ENCODE data around the gene CLCN2. TPM values are rescaled to one million over a fixed set of nuclear protein-coding genes. Genes with fewer than 3 reads are reported as not detected.

CLCN2 gene
- total RNA-seq (100 to 1,000 TPM in 1 of 2 donors, 10 to 100 TPM in 1; 98.2 to 118 TPM), polyA plus RNA-seq (ENCODE audit: insufficient read depth, low read depth, low replicate concordance) (46.7 TPM)
- long read RNA-seq, donor 1, transcript CLCN2-216 (2 exons, 3,236 nt), result major isoform, 8 of 161 reads
- long read RNA-seq, donor 1, partial matches to known transcripts, result 144 of 161 reads
- long read RNA-seq, donor 1, other reads (novel, unspliced or antisense), result 6 of 161 reads
- long read RNA-seq, donor 2, partial matches to known transcripts, result 0 of 2 reads
- long read RNA-seq, donor 2, other reads (novel, unspliced or antisense), result 0 of 2 reads

DNA sequence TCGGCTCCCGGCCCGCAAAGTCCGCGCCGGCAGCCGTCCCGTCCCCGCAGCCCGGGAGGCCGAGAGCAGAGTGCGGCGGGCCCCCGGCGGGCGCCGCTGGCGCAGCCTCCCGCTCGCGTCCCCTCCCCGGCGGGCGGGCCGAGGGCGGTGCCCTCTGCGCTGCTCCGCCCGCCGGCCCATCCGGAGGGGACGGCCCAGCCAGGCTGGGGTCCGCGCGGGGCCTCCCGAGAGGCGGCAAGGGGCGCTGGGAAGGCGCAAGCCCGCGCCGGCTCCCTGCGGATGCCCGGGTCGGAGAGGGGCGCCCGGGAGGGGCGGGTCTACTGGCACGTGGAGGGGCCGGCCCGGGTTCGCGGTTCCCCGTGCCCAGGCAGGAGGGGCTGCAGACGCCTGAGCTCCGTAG is at the start of gene CLCN2, which contains the start of gene POLR2H:
TSS of gene CLCN2 (minus strand) at position 74 of the 400 bp plus-strand sequence. CDS start 126 bp downstream, outside the sequence.
TSS of gene POLR2H (plus strand) at position 179 of the 400 bp plus-strand sequence. CDS start 1,783 bp downstream, outside the sequence.
- Histone ChIP-seq H3K36me3 (ENCODE audit: low read depth, missing control alignments) (no peaks in the 10 kb centered on the region), H3K27me3 (no peaks in the 10 kb centered on the region), H3K9me3 (no peaks in the 10 kb centered on the region), H3K4me3 (peak within 1 kb of the TSS; percentile 85 to 86), H3K27ac (peak within 1 kb of the TSS; percentile 96 to 98), H3K4me1 (peaks cover 49% of the 10 kb centered on the region)
- 0% methylated on average over 41 of the region's 56 CpGs; no CpG with 5 or more reads in 1 of the 2 donors for WGBS, 2 donors
- DNase-seq, result peak; percentile 50
- TF ChIP-seq CTCF (IDR thresholded peaks at IDR 0.05) (no peak), POLR2A (IDR thresholded peaks at IDR 0.05) (no peak)
- intact Hi-C loops (cut with DNase I; ENCODE audit: low total_unique reads), result loop anchor here (10.0 kb wide), 1 partner anchor 47 kb away; the partner anchor contains the start of gene EIF4G1

DNA sequence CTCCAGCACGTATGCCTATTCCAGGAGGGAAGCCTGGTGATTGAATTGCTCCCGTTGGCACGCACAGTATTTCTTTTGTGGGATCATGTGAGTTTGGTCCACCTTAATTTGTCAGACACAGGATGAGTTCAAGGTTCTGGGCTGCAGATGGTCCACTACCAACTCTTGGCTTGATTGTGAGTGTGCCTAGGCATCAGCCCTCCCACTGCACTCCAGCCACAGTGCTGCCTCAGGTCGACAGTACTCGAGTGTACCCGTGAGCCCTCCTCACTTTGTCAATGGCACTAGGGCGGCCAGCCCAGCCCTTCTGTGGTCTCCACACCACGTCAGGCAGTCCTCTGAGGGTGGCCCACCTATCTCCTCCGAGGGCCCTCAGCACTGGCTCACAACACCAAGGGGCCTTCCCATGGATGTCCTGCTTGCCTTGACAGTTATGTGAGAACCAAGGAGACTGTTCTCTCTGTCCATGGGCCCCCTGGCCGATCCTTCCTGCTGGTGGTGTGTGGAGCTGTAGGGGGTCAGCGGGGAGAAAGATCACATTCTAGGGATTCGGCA is 48.6 kb upstream of the CLCN2 start:
- H3K4me3 ChIP-seq, result no peak overlapping the region
- 65 to 78% methylated on average over 6 to 12 of the region's 12 CpGs for WGBS, 2 donors
- intact Hi-C loops (cut with DNase I; ENCODE audit: low total_unique reads), result no loop called here

GRCh38 chr3:184409331-184409926 is 48.0 kb upstream of the CLCN2 start:
- no peaks in the 10 kb centered on the region for H3K4me1 ChIP-seq
- TF ChIP-seq CTCF (IDR thresholded peaks at IDR 0.05) (no peak), POLR2A (IDR thresholded peaks at IDR 0.05) (no peak)
- WGBS, 2 donors, result 82 to 92% methylated on average over 7 to 8 of the region's 8 CpGs
- DNase-seq, result no peak
- H3K9me3 ChIP-seq, result no peaks in the 10 kb centered on the region
- intact Hi-C loops (cut with DNase I; ENCODE audit: low total_unique reads), result no loop called here
- no peak overlapping the region for H3K4me3 ChIP-seq
- H3K36me3 ChIP-seq (ENCODE audit: low read depth, missing control alignments), result no peaks in the 10 kb centered on the region
- H3K27me3 ChIP-seq, result no peaks in the 10 kb centered on the region
- H3K27ac ChIP-seq, result no peak overlapping the region

More for the DNA sequence above, 48.6 kb upstream of the CLCN2 start:
- DNase-seq, result no peak
- Histone ChIP-seq H3K36me3 (ENCODE audit: low read depth, missing control alignments) (no peaks in the 10 kb centered on the region), H3K27ac (no peak overlapping the region), H3K27me3 (no peaks in the 10 kb centered on the region), H3K4me1 (no peaks in the 10 kb centered on the region), H3K9me3 (no peaks in the 10 kb centered on the region)
- TF ChIP-seq POLR2A (IDR thresholded peaks at IDR 0.05) (no peak), CTCF (IDR thresholded peaks at IDR 0.05) (no peak)

DNA sequence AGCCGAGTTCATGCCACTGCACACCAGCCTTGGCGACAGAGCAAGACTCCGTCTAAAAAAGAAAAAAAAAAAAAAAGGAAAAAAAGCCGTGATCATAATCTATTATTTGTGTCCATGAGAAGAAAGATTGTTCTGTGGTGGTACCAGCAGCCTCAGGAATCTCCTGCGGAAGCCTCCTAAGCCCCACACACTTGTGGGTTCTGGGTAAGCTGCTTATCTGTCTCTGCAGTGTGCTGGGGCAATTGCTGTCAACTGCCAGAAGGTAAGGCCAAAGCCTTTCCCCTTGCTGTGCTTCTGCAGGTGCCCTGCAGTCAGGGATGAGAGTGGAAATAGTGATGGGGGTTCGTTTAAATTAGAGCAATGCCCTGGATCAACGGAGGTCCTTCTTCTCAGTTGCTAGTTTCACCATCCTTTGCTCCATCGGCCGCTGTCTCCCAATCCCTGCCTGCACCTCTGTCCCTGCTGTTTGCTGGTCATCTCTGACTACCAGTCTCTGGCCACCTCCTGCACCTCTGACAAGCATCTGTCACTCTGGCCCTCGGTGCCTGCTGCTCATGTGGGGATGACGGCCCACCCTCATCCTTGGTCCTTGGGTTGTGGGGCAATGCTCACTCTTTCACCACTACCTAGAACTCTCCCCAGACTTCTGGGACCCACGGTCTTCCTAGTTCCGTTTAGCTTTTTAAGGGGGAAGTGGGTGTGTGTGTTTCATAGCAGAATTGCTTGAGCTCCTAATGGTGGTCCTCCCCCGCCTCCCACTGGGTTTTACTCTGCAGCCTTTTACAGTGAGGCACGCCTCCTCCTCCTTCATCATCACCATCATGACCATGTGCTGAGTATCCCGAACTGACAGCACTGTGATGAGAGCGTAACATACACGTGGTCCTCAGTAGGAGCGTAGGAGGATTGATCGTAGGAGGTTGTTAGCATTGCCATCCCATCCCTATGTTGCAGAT is 43.9 kb upstream of the CLCN2 start:
- H3K4me3 ChIP-seq, result no peak overlapping the region
- no peak for DNase-seq
- H3K4me1 ChIP-seq, result no peaks in the 10 kb centered on the region
- TF ChIP-seq POLR2A (IDR thresholded peaks at IDR 0.05), result no peak
- WGBS, 2 donors, result 70 to 76% methylated on average over 20 of the region's 20 CpGs
- no peaks in the 10 kb centered on the region for H3K36me3 ChIP-seq (ENCODE audit: low read depth, missing control alignments)
- H3K9me3 ChIP-seq, result no peaks in the 10 kb centered on the region
- intact Hi-C loops (cut with DNase I; ENCODE audit: low total_unique reads), result no loop called here
- no peak overlapping the region for H3K27ac ChIP-seq
- no peaks in the 10 kb centered on the region for H3K27me3 ChIP-seq

Measured in testis (tissue), 5 donors.